Spleen (tissue), 11 donors: ENCODE results near the gene BAHD1. TPM values are rescaled to one million over a fixed set of nuclear protein-coding genes. Genes with fewer than 3 reads are reported as not detected.

Source experiments
- DNase-seq: peaks from one replicate; pipeline ENCODE4 v3.0.0-alpha.2; 2020
- H3K27ac ChIP-seq, 8 donors: fragments of 200-600 bp; sonication (generic) in 7 of 8; 1 replicate in 4 of 8; 2 replicates in 4 of 8; pipeline versions ENCODE4 v1.5.0 to v1.8.0; 2016 to 2021; ENCODE audit warnings: inconsistent platforms in 4 of 8, mild to moderate bottlenecking in 4 of 8, moderate library complexity in 1 of 8
- H3K27me3 ChIP-seq, 7 donors: fragments of 200-600 bp; sonication (generic) in 6 of 7; replicated peaks in 1 of 7; 1 replicate in 4 of 7; 2 replicates in 3 of 7; pipeline versions ENCODE4 v1.5.0 to v1.8.0; 2016 to 2021; ENCODE audit warnings: inconsistent platforms in 3 of 7, mild to moderate bottlenecking in 1 of 7
- H3K36me3 ChIP-seq, 6 donors: fragments of 200-600 bp; sonication (generic) in 5 of 6; 1 replicate in 4 of 6; 2 replicates in 2 of 6; pipeline versions ENCODE4 v1.5.0 to v1.8.0; 2016 to 2021; ENCODE audit warnings: inconsistent platforms in 2 of 6
- H3K4me1 ChIP-seq, 6 donors: fragments of 200-600 bp; sonication (generic) in 5 of 6; 1 replicate in 3 of 6; 2 replicates in 3 of 6; pipeline versions ENCODE4 v1.5.0 to v1.8.0; 2016 to 2021; ENCODE audit warnings: inconsistent platforms in 3 of 6
- H3K4me3 ChIP-seq, 8 donors: fragments of 200-600 bp; sonication (generic) in 7 of 8; 1 replicate in 4 of 8; 2 replicates in 4 of 8; pipeline versions ENCODE4 v1.5.0 to v1.8.0; 2016 to 2021; ENCODE audit warnings: inconsistent platforms in 4 of 8, mild to moderate bottlenecking in 4 of 8, moderate library complexity in 2 of 8
- H3K9me3 ChIP-seq, 8 donors: fragments of 200-600 bp; sonication (generic) in 7 of 8; 1 replicate in 4 of 8; 2 replicates in 4 of 8; pipeline versions ENCODE4 v1.5.0 to v1.8.0; 2016 to 2021; ENCODE audit warnings: inconsistent platforms in 4 of 8
- POLR2A ChIP-seq, 3 donors: fragments of 450-650 bp; IDR thresholded peaks; one replicate each; pipeline ENCODE4 v1.5.1; 2017; ENCODE audit warnings: antibody characterized with exemption in 3 of 3, mild to moderate bottlenecking in 1 of 3
- POLR2AphosphoS5 ChIP-seq, 3 donors: sonication (generic); formaldehyde crosslinking; IDR thresholded peaks; one replicate each; pipeline ENCODE4 v1.5.1; 2017; ENCODE audit warnings: antibody characterized with exemption in 3 of 3
- WGBS, 5 donors: extraction: QIAGEN DNeasy Blood & Tissue Kit in 3 of 5; methylation state at CpG; one replicate each; pipeline versions ENCODE4 v1.1.5 to v1.1.7; 2013 to 2018; 5-methylcytosine and 5-hydroxymethylcytosine counted together
- intact Hi-C: fragments of 100-400 bp; cut with DNase I; formaldehyde crosslinking; loops from one replicate; pipeline ENCODE4 v1.15.0; 2023; ENCODE audit warnings: low total_unique reads
- polyA plus RNA-seq, 3 donors: library from polyadenylated mRNA; stranded (reverse); fragments of 200-250 nt; gene quantifications; one replicate each; pipeline ENCODE4 v1.2.1, GENCODE V29; 2013
- total RNA-seq, 7 donors: library from RNA; depleted of rRNA in 3 of 7; stranded (reverse); fragments of >200 nt in 3 of 7; fragmentation: NEBNext Ultra II Directional in 4 of 7; extraction: Animal tissue kit (Norgen Biotek cat#: 25700) in 4 of 7; gene quantifications; one replicate each; pipeline versions ENCODE4 v1.1.0 to v1.2.1, GENCODE V29; 2016 to 2021
- TF ChIP-seq, protein P1 (sequence below), 11 experiments: fragments of 200-600 bp in 7 of 11; fragments of 450-650 bp in 4 of 11; sonication (generic) in 4 of 11; IDR thresholded peaks in 8 of 11; conservative IDR thresholded peaks in 3 of 11; 1 replicate in 7 of 11; 2 replicates in 4 of 11; pipeline versions ENCODE4 v1.4.0 to v1.8.0; 2016 to 2021; ENCODE audit warnings: antibody characterized with exemption in 11 of 11, inconsistent platforms in 4 of 11, mild to moderate bottlenecking in 1 of 11
- donor health status: healthy with polysubstance abuse.
- donor health status: DM: no; HTN: no; CAD: no; lungs with moderate emphysema.
- donor health status: DM: no; HTN: no; CAD: no.
- donor health status: Bipolar disorder and iron deficiency.
- donor health status: healthy.
- donor health status: DM: no; HTN: no; CAD: no.
- donor health status: DM: yes; HTN: yes; CAD: no.

BAHD1 gene
- total and polyA plus RNA-seq, 10 donors, result 7.4 to 27.0 (median 20.2) TPM

DNA sequence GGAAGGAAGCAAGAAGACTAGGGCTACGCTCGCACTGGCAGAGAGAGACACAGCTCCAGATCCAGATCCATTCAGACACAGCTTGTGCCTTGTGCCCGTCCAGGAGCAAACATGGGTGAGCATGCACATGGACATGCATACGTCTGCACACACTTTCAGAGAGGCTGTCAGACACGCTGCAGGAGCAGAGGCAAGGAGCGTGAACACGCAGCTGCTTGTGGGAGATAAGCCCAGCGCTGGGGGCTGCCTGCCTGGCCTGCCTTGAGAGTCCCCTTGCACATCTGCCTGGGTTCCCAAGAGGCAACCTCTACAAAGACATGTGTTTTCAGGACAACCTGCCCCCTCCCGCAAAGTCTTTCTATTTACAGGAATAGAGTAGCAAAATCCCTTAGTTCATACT is 13.6 kb upstream of the BAHD1 start:
- Histone ChIP-seq H3K36me3 (peaks cover 0 to 13% (median 0%) of the 10 kb centered on the region in 6 donors), H3K27ac (no peak overlapping the region), H3K27me3 (no peaks in the 10 kb centered on the region), H3K4me3 (no peak overlapping the region), H3K4me1 (peaks cover 0 to 5% (median 0%) of the 10 kb centered on the region in 6 donors), H3K9me3 (no peaks in the 10 kb centered on the region)
- intact Hi-C loops, result no loop called here
- TF ChIP-seq, protein P1, sequence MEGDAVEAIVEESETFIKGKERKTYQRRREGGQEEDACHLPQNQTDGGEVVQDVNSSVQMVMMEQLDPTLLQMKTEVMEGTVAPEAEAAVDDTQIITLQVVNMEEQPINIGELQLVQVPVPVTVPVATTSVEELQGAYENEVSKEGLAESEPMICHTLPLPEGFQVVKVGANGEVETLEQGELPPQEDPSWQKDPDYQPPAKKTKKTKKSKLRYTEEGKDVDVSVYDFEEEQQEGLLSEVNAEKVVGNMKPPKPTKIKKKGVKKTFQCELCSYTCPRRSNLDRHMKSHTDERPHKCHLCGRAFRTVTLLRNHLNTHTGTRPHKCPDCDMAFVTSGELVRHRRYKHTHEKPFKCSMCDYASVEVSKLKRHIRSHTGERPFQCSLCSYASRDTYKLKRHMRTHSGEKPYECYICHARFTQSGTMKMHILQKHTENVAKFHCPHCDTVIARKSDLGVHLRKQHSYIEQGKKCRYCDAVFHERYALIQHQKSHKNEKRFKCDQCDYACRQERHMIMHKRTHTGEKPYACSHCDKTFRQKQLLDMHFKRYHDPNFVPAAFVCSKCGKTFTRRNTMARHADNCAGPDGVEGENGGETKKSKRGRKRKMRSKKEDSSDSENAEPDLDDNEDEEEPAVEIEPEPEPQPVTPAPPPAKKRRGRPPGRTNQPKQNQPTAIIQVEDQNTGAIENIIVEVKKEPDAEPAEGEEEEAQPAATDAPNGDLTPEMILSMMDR (IDR thresholded peaks at IDR 0.05 in 8 of 11, conservative IDR thresholded peaks at IDR 0.05 in 3 of 11), result no peak
- no peak for TF ChIP-seq POLR2AphosphoS5 (IDR thresholded peaks at IDR 0.05)
- DNase-seq, result no peak
- WGBS, 5 donors, result 69 to 85% (median 76%) methylated on average over 9 of the region's 9 CpGs

DNA sequence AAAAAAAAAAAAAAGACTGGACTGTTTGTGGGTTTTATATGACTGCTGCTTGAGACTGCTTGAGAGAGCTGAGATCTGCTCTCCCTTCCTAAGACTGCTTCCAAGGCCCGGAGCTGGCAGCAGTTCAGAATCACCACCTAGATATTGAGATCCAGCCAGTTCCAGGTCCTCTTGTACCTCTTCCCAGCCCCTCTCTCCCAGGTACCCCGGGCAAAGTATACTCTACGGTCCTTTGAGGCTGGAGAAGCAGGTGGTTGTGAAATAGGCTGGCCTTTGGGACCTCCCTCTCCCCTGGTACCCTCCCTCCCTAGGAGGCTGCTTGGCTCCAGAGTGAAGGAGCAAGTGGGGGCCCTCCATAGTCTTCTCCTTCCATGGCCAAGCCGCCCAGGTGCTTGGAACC is 12.6 kb upstream of the BAHD1 start:
- Histone ChIP-seq H3K4me3 (no peak overlapping the region), H3K27ac (no peak overlapping the region), H3K36me3 (peaks cover 0 to 13% (median 0%) of the 10 kb centered on the region in 6 donors), H3K9me3 (no peaks in the 10 kb centered on the region), H3K27me3 (no peaks in the 10 kb centered on the region), H3K4me1 (peaks cover 0 to 4% (median 0%) of the 10 kb centered on the region in 6 donors)
- WGBS, 5 donors, result 84 to 97% (median 90%) methylated on average over 3 to 4 of the region's 4 CpGs
- intact Hi-C loops, result no loop called here
- TF ChIP-seq, protein P1 (IDR thresholded peaks at IDR 0.05 in 8 of 11, conservative IDR thresholded peaks at IDR 0.05 in 3 of 11), result no peak
- DNase-seq, result no peak

DNA sequence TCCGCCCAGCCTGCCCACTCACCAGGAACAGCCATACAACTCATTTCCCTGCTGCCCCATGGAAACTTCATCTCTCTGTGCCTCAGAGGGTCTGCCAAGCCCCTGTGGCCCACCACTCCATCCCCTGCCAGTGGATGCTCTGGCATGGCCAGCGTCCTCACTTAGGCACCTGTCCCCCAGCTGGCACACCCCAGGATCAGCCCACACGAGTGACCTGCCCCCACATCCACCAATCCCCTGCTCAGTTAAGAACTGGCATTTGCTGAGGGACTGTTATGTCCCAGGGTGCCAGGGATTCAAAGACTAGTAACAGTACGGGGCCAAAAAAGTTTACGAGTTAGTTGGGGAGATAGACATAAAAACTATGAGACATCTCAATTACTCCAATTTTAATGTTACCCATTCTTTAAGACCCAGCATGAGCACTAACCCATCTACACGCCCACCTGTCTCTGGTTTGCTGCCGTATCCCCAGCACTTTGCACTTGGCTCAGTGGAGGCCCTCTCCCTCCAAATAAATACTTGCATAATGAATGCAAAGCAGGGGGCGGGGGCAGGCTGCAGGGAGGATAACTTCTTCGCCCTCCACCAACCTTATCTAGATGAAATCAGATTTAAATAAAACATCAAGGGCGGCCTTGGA is 11.6 kb upstream of the BAHD1 start:
- TF ChIP-seq POLR2A (IDR thresholded peaks at IDR 0.05) (no peak), POLR2AphosphoS5 (IDR thresholded peaks at IDR 0.05) (no peak)
- TF ChIP-seq, protein P1 (IDR thresholded peaks at IDR 0.05 in 8 of 11, conservative IDR thresholded peaks at IDR 0.05 in 3 of 11), result no peak
- H3K9me3 ChIP-seq, result no peaks in the 10 kb centered on the region
- no peak overlapping the region for H3K4me3 ChIP-seq
- peaks cover 0 to 4% (median 0%) of the 10 kb centered on the region in 6 donors for H3K4me1 ChIP-seq
- intact Hi-C loops, result no loop called here
- peaks cover 0 to 13% (median 0%) of the 10 kb centered on the region in 6 donors for H3K36me3 ChIP-seq
- 83 to 92% (median 87%) methylated on average over 9 to 10 of the region's 10 CpGs for WGBS, 5 donors
- DNase-seq, result no peak
- H3K27ac ChIP-seq, result no peak overlapping the region
- H3K27me3 ChIP-seq, result no peaks in the 10 kb centered on the region

DNA sequence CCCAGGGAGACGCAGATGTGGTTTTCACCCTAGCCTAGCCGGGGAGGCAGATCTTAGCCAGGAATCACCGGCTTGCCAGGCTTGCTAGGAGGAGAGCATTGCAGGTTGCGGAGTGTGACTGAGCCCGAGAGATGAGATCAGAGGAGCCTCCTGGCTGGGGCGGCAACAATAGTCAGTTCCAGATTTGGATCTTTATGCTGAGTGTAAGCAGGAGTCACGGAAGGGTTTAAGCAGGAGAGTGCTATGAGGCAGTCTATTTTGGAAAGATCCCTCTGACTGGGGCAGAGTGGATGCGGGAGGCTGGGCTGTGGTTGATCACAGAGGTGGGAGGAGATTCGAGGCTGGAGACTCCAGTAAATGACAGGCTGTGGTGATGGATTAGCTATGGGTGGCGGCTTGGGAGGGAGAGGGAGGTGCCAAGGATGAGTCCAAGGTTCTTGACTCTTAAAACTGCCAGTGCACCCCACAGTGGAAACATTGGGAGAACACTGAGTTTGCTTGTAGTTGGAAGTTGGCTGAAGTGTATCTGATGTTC is 10.4 kb upstream of the BAHD1 start:
- no peaks in the 10 kb centered on the region for H3K9me3 ChIP-seq
- DNase-seq, result no peak
- peaks cover 0 to 4% (median 0%) of the 10 kb centered on the region in 6 donors for H3K4me1 ChIP-seq
- peaks cover 0 to 8% (median 0%) of the 10 kb centered on the region in 7 donors for H3K27me3 ChIP-seq
- H3K27ac ChIP-seq, result no peak overlapping the region
- H3K4me3 ChIP-seq, result no peak overlapping the region
- TF ChIP-seq, protein P1 (IDR thresholded peaks at IDR 0.05 in 8 of 11, conservative IDR thresholded peaks at IDR 0.05 in 3 of 11), result no peak
- TF ChIP-seq POLR2AphosphoS5 (IDR thresholded peaks at IDR 0.05) (no peak), POLR2A (IDR thresholded peaks at IDR 0.05) (no peak)
- intact Hi-C loops, result no loop called here
- H3K36me3 ChIP-seq, result peaks cover 0 to 10% (median 0%) of the 10 kb centered on the region in 6 donors
- 65 to 86% (median 79%) methylated on average over 10 of the region's 10 CpGs for WGBS, 5 donors
